ENCODE measurements around the gene GLIS1. TPM values are rescaled to one million over a fixed set of nuclear protein-coding genes. Genes with fewer than 3 reads are reported as not detected.

The GLIS1 gene
- total and polyA plus RNA-seq, 2 of the 8 experiments (the other 6 are each of a cell fraction or from before 2014, with no cell fraction given), result 0.15 to 0.22 TPM

- no peak overlapping the region for H2AK5ac ChIP-seq (ENCODE audit: low read depth, low read length)
- ChIA-PET CTCF (ENCODE audit: partially characterized antibody) (interaction anchor here (0.6 to 3.1 kb wide), 7 partner anchors 12 to 160 kb away, joined by 3 to 13 read pairs (median 3); no protein-coding TSS in a partner anchor), POLR2A (ENCODE audit: partially characterized antibody) (interaction anchor here (2.7 kb wide), 1 partner anchor 11 kb away, joined by 9 read pairs; no protein-coding TSS in a partner anchor)
- no peak overlapping the region for H3K56ac ChIP-seq (replicated peaks; ENCODE audit: insufficient read length, low read depth, low read length)
- no peak overlapping the region for H2BK120ac ChIP-seq (replicated peaks; ENCODE audit: low read depth, low read length)
- peak overlapping the region; percentile 20; the same call in 1 of the 2 replicates for H4K8ac ChIP-seq (ENCODE audit: extremely low read depth, insufficient read depth, low read length)
- no peak for DNase-seq (ENCODE audit: low read depth in 1 of 2, low spot score in 2 of 2)
- no peak overlapping the region for H3K4ac ChIP-seq (replicated peaks; ENCODE audit: insufficient read length, low read depth, low read length)
- H3K4me2 ChIP-seq (ENCODE audit: insufficient read depth in 1 of 2, low read depth in 2 of 2, low read length in 2 of 2), result no peak overlapping the region
- H2AFZ ChIP-seq (ENCODE audit: low read length), result no peak overlapping the region
- 0 out of 2 replicates have a peak overlapping the region, but pooled peaks have one; percentile 5 for H2BK12ac ChIP-seq (ENCODE audit: low read depth, low read length)
- H4K91ac ChIP-seq (replicated peaks; ENCODE audit: insufficient read length, low read length), result no peak overlapping the region
- FAIRE-seq, result no peak
- WGBS, 2 experiments (ENCODE audit: extremely low coverage in 1 of 2, insufficient coverage in 1 of 2, insufficient read length in 1 of 2, insufficient replicate concordance in 2 of 2, low coverage in 1 of 2, low lambda C conversion rate in 2 of 2, missing lambda C conversion rate in 1 of 2), result 84 to 100% methylated on average over 1 to 27 of the region's 27 CpGs
- no peak overlapping the region for H2BK15ac ChIP-seq (ENCODE audit: low read length)
- H3K27me3 ChIP-seq (replicated peaks in 1 of 4; ENCODE audit: control insufficient read depth in 3 of 4, extremely low read depth in 1 of 4, insufficient read depth in 3 of 4, low read length in 3 of 4), result no peaks in the 10 kb centered on the region; a peak in 1 of 7 replicates
- no peak overlapping the region for H2BK5ac ChIP-seq (ENCODE audit: low read depth, low read length)
- no peaks in the 10 kb centered on the region for H3K79me2 ChIP-seq (ENCODE audit: control insufficient read depth in 1 of 2, insufficient read depth in 2 of 2, low read length in 2 of 2)
- H3K4me1 ChIP-seq (replicated peaks in 1 of 4; ENCODE audit: control insufficient read depth in 3 of 4, insufficient read depth in 4 of 4, low read length in 3 of 4), result no peaks in the 10 kb centered on the region; a peak in 2 of 7 replicates
- no peak overlapping the region for H3K4me3 ChIP-seq (ENCODE audit: extremely low read depth in 1 of 4, insufficient read depth in 2 of 4, low read depth in 3 of 4, low read length in 4 of 4)
- no peak overlapping the region for H3K27ac ChIP-seq (ENCODE audit: low read depth, low read length)
- no peak overlapping the region for H3K14ac ChIP-seq (ENCODE audit: insufficient read length)
- H3K9me3 ChIP-seq (ENCODE audit: insufficient read depth in 2 of 2, low read depth in 1 of 2, low read length in 1 of 2), result no peaks in the 10 kb centered on the region
- H4K20me1 ChIP-seq (replicated peaks in 1 of 2; ENCODE audit: control insufficient read depth in 1 of 2, insufficient read depth in 2 of 2, low read length in 2 of 2), result no peaks in the 10 kb centered on the region
- H3K23me2 ChIP-seq (ENCODE audit: low read depth, low read length), result no peaks in the 10 kb centered on the region
- H3K9ac ChIP-seq (replicated peaks in 1 of 4; ENCODE audit: extremely low read depth in 1 of 4, low read depth in 3 of 4, low read length in 3 of 4), result no peak overlapping the region
- no peaks in the 10 kb centered on the region; the same call in 1 of the 2 replicates for H3K79me1 ChIP-seq (ENCODE audit: low read depth, low read length)
- H3K18ac ChIP-seq (ENCODE audit: extremely low read depth, low read length), result no peak overlapping the region; the same call in 1 of the 2 replicates
- no peak overlapping the region for H4K5ac ChIP-seq (ENCODE audit: insufficient read length, low read depth, low read length)
- no peaks in the 10 kb centered on the region for H3K36me3 ChIP-seq (ENCODE audit: control insufficient read depth in 2 of 4, insufficient read depth in 4 of 4, low read length in 3 of 4)
- no peak overlapping the region for H2BK20ac ChIP-seq (ENCODE audit: low read length)
- TF ChIP-seq ZNF274 (IDR thresholded peaks at IDR 0.05; ENCODE audit: borderline replicate concordance, extremely low read depth, low read length), result no peak
- no peak for TF ChIP-seq NANOG (IDR thresholded peaks at IDR 0.05; ENCODE audit: insufficient read depth, low read depth, low read length, poor library complexity, severe bottlenecking)
- no peak for TF ChIP-seq KDM1A (IDR thresholded peaks at IDR 0.05; ENCODE audit: borderline replicate concordance, low read length)
- TF ChIP-seq YY1 (IDR thresholded peaks at IDR 0.05; ENCODE audit: low read depth, low read length), result no peak
- no peak for TF ChIP-seq CTBP2 (IDR thresholded peaks at IDR 0.05; ENCODE audit: borderline replicate concordance, insufficient read depth, insufficient read length, low read length)
- H3K23ac ChIP-seq (ENCODE audit: insufficient read length), result no peak overlapping the region
These were observed 84.5 kb downstream of the GLIS1 start for GRCh38 chr1:53654216-53655210.

All from H1 (cell line).